HEK293 (cell line): ENCODE results near the gene OR8D2.

Experiments used
- CTCF ChIA-PET: fragments of 350-600 bp; formaldehyde crosslinking; extraction: SDS; loops from one replicate; lab custom pipeline; 2021; ENCODE audit warnings: antibody characterized with exemption; lab: Yijun Ruan, JAX
- POLR2A ChIA-PET: fragments of 300-600 bp; formaldehyde crosslinking; extraction: SDS; loops from one replicate; lab custom pipeline; 2020; ENCODE audit warnings: antibody characterized with exemption, inconsistent platforms; lab: Yijun Ruan, JAX
- H3K27ac ChIP-seq: fragments of 200-500 bp; sonication (Bioruptor generic); 2 replicates; pipeline ENCODE4 v1.5.1; 2014; ENCODE audit warnings: low read depth, low read length, control low read depth, inconsistent platforms; ENCODE audit errors: extremely low read depth
- H3K36me3 ChIP-seq, 2 experiments: fragments of 200-500 bp in 1 of 2; sonication (Bioruptor generic) in 1 of 2; 1 replicate in 1 of 2; 2 replicates in 1 of 2; pipeline ENCODE4 v1.5.1; 2014 to 2017; ENCODE audit warnings: inconsistent platforms in 2 of 2, low read length in 2 of 2; ENCODE audit not compliant: control insufficient read depth in 2 of 2, insufficient read depth in 1 of 2
- H3K4me1 ChIP-seq: fragments of 200-500 bp; sonication (Bioruptor generic); 2 replicates; pipeline ENCODE4 v1.5.1; 2014; ENCODE audit warnings: mild to moderate bottlenecking, low read length, inconsistent platforms; ENCODE audit not compliant: control insufficient read depth, insufficient read depth
- H3K4me3 ChIP-seq: 2 replicates; pipeline ENCODE4 v1.5.1; 2011; ENCODE audit warnings: low read depth, mild to moderate bottlenecking, control low read depth, low read length, moderate library complexity
- H3K9me3 ChIP-seq: fragments of 200-500 bp; sonication (Bioruptor generic); 2 replicates; pipeline ENCODE4 v1.5.1; 2014; ENCODE audit warnings: low read depth, low read length, inconsistent platforms; ENCODE audit not compliant: control insufficient read depth, insufficient read depth
- BCL11A ChIP-seq: fragments of 450-650 bp; formaldehyde crosslinking; IDR thresholded peaks from 2 replicates; pipeline ENCODE4 v1.5.1; 2016; ENCODE audit warnings: low read depth, missing biosample characterization, missing genetic modification characterization
- GFI1B ChIP-seq: fragments of 450-650 bp; formaldehyde crosslinking; IDR thresholded peaks from 2 replicates; pipeline ENCODE4 v1.5.1; 2016; ENCODE audit warnings: missing biosample characterization, missing genetic modification characterization
- GLIS1 ChIP-seq: fragments of 450-650 bp; formaldehyde crosslinking; IDR thresholded peaks from 2 replicates; pipeline ENCODE4 v1.5.1; 2016; ENCODE audit warnings: missing biosample characterization, missing genetic modification characterization
- KLF16 ChIP-seq: fragments of 450-650 bp; formaldehyde crosslinking; IDR thresholded peaks from 2 replicates; pipeline ENCODE4 v1.5.1; 2017; ENCODE audit warnings: missing biosample characterization, missing genetic modification characterization
- MYNN ChIP-seq: fragments of 450-650 bp; formaldehyde crosslinking; IDR thresholded peaks from 2 replicates; pipeline ENCODE4 v1.5.1; 2016; ENCODE audit warnings: missing biosample characterization, missing genetic modification characterization, borderline replicate concordance
- SP7 ChIP-seq: fragments of 450-650 bp; formaldehyde crosslinking; IDR thresholded peaks from 2 replicates; pipeline ENCODE4 v1.5.1; 2016; ENCODE audit warnings: missing biosample characterization, missing genetic modification characterization
- ZBTB8A ChIP-seq: fragments of 450-650 bp; formaldehyde crosslinking; IDR thresholded peaks from 2 replicates; pipeline ENCODE4 v1.5.1; 2016; ENCODE audit warnings: missing biosample characterization, missing genetic modification characterization
- ZNF10 ChIP-seq: fragments of 450-650 bp; formaldehyde crosslinking; IDR thresholded peaks from 2 replicates; pipeline ENCODE4 v1.5.1; 2017; ENCODE audit warnings: missing biosample characterization, missing genetic modification characterization
- ZNF140 ChIP-seq: fragments of 450-650 bp; formaldehyde crosslinking; IDR thresholded peaks from 2 replicates; pipeline ENCODE4 v1.5.1; 2016; ENCODE audit warnings: missing biosample characterization, missing genetic modification characterization
- ZNF155 ChIP-seq: fragments of 450-650 bp; formaldehyde crosslinking; IDR thresholded peaks from 2 replicates; pipeline ENCODE4 v1.5.1; 2016; ENCODE audit warnings: missing biosample characterization, missing genetic modification characterization
- ZNF175 ChIP-seq: fragments of 450-650 bp; formaldehyde crosslinking; IDR thresholded peaks from 2 replicates; pipeline ENCODE4 v1.5.1; 2016; ENCODE audit warnings: missing biosample characterization, missing genetic modification characterization
- ZNF184 ChIP-seq: fragments of 450-650 bp; IDR thresholded peaks from 2 replicates; pipeline ENCODE4 v1.5.1; 2018; ENCODE audit warnings: missing biosample characterization, mild to moderate bottlenecking, missing genetic modification characterization
- ZNF221 ChIP-seq: fragments of 450-650 bp; formaldehyde crosslinking; IDR thresholded peaks from 2 replicates; pipeline ENCODE4 v1.5.1; 2017; ENCODE audit warnings: missing biosample characterization, missing genetic modification characterization, borderline replicate concordance
- ZNF239 ChIP-seq: fragments of 450-650 bp; formaldehyde crosslinking; IDR thresholded peaks from 2 replicates; pipeline ENCODE4 v1.5.1; 2016; ENCODE audit warnings: missing biosample characterization, missing genetic modification characterization
- ZNF24 ChIP-seq: fragments of 450-650 bp; formaldehyde crosslinking; IDR thresholded peaks from 2 replicates; pipeline ENCODE4 v1.5.1; 2016; ENCODE audit warnings: missing biosample characterization, missing genetic modification characterization
- ZNF350 ChIP-seq: fragments of 450-650 bp; formaldehyde crosslinking; IDR thresholded peaks from 2 replicates; pipeline ENCODE4 v1.5.0; 2017; ENCODE audit warnings: missing biosample characterization, mild to moderate bottlenecking, missing genetic modification characterization
- ZNF776 ChIP-seq: fragments of 450-650 bp; formaldehyde crosslinking; IDR thresholded peaks from 2 replicates; pipeline ENCODE4 v1.5.0; 2017; ENCODE audit warnings: missing biosample characterization, missing genetic modification characterization, borderline replicate concordance
- ZSCAN16 ChIP-seq: fragments of 450-650 bp; formaldehyde crosslinking; IDR thresholded peaks from 2 replicates; pipeline ENCODE4 v1.5.1; 2016; ENCODE audit warnings: missing biosample characterization, missing genetic modification characterization
- TF ChIP-seq, protein P1 (sequence below): fragments of 450-650 bp; IDR thresholded peaks from 2 replicates; pipeline ENCODE4 v1.5.1; 2018; ENCODE audit warnings: missing biosample characterization, missing genetic modification characterization
- TF ChIP-seq, protein P2 (sequence below): fragments of 450-650 bp; formaldehyde crosslinking; IDR thresholded peaks from 2 replicates; pipeline ENCODE4 v1.5.1; 2016; ENCODE audit warnings: missing biosample characterization, missing genetic modification characterization

OR8D2 gene

DNA sequence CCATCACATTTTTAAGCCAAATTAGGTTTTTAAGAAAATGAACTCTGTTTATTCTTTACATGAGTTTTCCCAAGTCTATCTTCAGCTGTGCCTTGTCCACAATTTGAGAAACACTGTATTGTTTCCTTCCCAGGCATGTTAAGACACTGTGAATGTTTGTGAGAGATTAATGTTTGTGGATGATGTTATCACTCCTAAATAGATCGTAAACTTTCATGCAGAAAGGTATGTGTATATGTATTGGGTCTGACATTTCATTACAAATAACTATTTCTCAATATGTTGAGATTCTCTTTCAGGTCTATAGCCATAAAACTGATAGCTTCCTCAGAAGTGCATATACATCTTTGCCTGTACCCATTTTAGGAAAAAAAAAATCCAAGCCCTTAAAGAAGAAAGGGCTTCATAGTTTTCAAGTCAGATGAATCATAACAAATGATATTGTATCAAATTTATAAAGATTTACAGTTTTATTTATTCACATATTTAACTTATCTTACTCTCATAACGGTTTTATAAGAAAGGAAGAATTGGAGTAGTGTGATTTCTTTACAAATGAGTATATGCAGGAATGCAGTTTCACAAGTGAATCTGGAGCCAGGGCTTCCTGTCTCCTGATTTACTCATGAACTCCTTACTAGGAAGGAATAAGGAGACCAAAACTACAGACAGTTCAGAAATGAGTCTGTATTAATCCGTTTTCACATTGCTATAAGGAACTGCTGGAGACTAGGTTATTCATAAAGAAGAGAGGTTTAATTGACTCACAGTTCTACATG is 17.5 kb downstream of the OR8D2 start:
- H3K27ac ChIP-seq: no peak overlapping the region
- no peaks in the 10 kb centered on the region for H3K9me3 ChIP-seq
- POLR2A ChIA-PET: no interaction called here
- CTCF ChIA-PET: no interaction called here
- H3K4me3 ChIP-seq: no peak overlapping the region
- H3K36me3 ChIP-seq: no peaks in the 10 kb centered on the region
- no peaks in the 10 kb centered on the region for H3K4me1 ChIP-seq
- TF ChIP-seq ZNF140 (tag by site-specific recombination) (no peak), ZBTB8A (tag by site-specific recombination) (no peak), SP7 (tag by site-specific recombination) (no peak), GFI1B (tag by site-specific recombination) (no peak), ZNF221 (tag by site-specific recombination) (no peak), ZNF239 (tag by site-specific recombination) (no peak), ZNF350 (tag by site-specific recombination) (no peak), ZNF184 (tag by site-specific recombination) (no peak), ZNF24 (tag by site-specific recombination) (no peak), ZNF10 (tag by site-specific recombination) (no peak), ZSCAN16 (tag by site-specific recombination) (no peak), MYNN (tag by site-specific recombination) (no peak), ZNF155 (no peak), ZNF175 (tag by site-specific recombination) (no peak), BCL11A (tag by site-specific recombination) (no peak)
- TF ChIP-seq, protein P1, sequence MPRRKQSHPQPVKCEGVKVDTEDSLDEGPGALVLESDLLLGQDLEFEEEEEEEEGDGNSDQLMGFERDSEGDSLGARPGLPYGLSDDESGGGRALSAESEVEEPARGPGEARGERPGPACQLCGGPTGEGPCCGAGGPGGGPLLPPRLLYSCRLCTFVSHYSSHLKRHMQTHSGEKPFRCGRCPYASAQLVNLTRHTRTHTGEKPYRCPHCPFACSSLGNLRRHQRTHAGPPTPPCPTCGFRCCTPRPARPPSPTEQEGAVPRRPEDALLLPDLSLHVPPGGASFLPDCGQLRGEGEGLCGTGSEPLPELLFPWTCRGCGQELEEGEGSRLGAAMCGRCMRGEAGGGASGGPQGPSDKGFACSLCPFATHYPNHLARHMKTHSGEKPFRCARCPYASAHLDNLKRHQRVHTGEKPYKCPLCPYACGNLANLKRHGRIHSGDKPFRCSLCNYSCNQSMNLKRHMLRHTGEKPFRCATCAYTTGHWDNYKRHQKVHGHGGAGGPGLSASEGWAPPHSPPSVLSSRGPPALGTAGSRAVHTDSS (tag by site-specific recombination): no peak
- TF ChIP-seq, protein P2, sequence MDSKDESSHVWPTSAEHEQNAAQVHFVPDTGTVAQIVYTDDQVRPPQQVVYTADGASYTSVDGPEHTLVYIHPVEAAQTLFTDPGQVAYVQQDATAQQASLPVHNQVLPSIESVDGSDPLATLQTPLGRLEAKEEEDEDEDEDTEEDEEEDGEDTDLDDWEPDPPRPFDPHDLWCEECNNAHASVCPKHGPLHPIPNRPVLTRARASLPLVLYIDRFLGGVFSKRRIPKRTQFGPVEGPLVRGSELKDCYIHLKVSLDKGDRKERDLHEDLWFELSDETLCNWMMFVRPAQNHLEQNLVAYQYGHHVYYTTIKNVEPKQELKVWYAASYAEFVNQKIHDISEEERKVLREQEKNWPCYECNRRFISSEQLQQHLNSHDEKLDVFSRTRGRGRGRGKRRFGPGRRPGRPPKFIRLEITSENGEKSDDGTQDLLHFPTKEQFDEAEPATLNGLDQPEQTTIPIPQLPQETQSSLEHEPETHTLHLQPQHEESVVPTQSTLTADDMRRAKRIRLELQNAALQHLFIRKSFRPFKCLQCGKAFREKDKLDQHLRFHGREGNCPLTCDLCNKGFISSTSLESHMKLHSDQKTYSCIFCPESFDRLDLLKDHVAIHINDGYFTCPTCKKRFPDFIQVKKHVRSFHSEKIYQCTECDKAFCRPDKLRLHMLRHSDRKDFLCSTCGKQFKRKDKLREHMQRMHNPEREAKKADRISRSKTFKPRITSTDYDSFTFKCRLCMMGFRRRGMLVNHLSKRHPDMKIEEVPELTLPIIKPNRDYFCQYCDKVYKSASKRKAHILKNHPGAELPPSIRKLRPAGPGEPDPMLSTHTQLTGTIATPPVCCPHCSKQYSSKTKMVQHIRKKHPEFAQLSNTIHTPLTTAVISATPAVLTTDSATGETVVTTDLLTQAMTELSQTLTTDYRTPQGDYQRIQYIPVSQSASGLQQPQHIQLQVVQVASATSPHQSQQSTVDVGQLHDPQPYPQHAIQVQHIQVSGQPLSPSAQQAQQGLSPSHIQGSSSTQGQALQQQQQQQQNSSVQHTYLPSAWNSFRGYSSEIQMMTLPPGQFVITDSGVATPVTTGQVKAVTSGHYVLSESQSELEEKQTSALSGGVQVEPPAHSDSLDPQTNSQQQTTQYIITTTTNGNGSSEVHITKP (tag by site-specific recombination): no peak
- TF ChIP-seq, all 188 proteins: peak for 0

DNA sequence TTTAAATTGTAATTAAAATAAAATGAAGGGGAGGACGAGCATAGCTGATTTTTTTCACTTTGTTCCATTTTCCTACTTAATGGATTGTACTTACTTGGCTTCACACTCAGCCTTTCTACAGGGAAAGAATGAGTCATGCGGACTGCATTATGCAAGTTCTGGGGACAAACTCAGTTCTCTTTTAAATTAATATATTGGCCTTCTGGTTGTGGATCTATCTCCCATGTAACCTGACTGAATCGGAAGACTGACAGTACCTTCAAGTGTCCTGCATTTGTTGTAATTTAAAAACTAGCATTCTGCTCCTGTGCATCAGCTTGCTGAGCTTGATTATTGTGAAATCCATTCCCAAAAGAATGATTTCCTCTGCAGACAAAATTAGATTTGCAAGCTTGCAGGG is 18.4 kb downstream of the OR8D2 start:
- Histone ChIP-seq H3K9me3 (no peaks in the 10 kb centered on the region), H3K4me3 (no peak overlapping the region), H3K4me1 (no peaks in the 10 kb centered on the region), H3K27ac (no peak overlapping the region), H3K36me3 (no peaks in the 10 kb centered on the region)
- POLR2A ChIA-PET: no interaction called here
- no peak for TF ChIP-seq ZNF776 (tag by site-specific recombination)
- TF ChIP-seq GLIS1: no peak
- no peak for TF ChIP-seq KLF16 (tag by site-specific recombination)
- CTCF ChIA-PET: no interaction called here
